Inferior parietal cortex (tissue), 1 donor: ENCODE measurements around the gene NMT2.
A peak's percentile ranks its signal among the peaks of the same experiment; 100 is the strongest.

Experiments used
- DNase-seq: peaks from one replicate; pipeline ENCODE4 v3.0.0-alpha.2; 2016; ENCODE audit errors: extremely low spot score

NMT2 gene

GRCh38 chr10:15092855-15093408 is 75.6 kb downstream of the NMT2 start:
- DNase-seq = no peak

GRCh38 chr10:15091418-15091817 is 77.1 kb downstream of the NMT2 start:
- no peak for DNase-seq

- DNase-seq = peak; percentile 76
Observed at GRCh38 chr10:15088428-15089261, 79.8 kb downstream of the NMT2 start, which contains the start of gene ACBD7. Gene ACBD7 (minus strand): TSS chr10:15088776. CDS start chr10:15088728, 48 bp downstream.

GRCh38 chr10:15084502-15084922 is 84.0 kb downstream of the NMT2 start:
- peak; percentile 68 for DNase-seq

- no peak for DNase-seq
Observed at GRCh38 chr10:15083674-15084501, 84.6 kb downstream of the NMT2 start.

- no peak for DNase-seq
Observed at GRCh38 chr10:15075421-15075820, 93.1 kb downstream of the NMT2 start.

- no peak for DNase-seq
Observed at GRCh38 chr10:15072358-15072757, 96.1 kb downstream of the NMT2 start.

GRCh38 chr10:15069230-15069629 is 99.3 kb downstream of the NMT2 start:
- no peak for DNase-seq

GRCh38 chr10:15068802-15069201 is 99.7 kb downstream of the NMT2 start:
- DNase-seq = no peak

- no peak for DNase-seq
Observed at GRCh38 chr10:15067154-15067553, 101.3 kb downstream of the NMT2 start.

- DNase-seq = no peak
Observed at GRCh38 chr10:15060638-15061037, 107.9 kb downstream of the NMT2 start.

- DNase-seq = no peak
Observed at GRCh38 chr10:15059914-15060313, 108.6 kb downstream of the NMT2 start.

GRCh38 chr10:15058689-15059088 is 109.8 kb downstream of the NMT2 start:
- DNase-seq = no peak
